Stimulated activated CD8-positive, alpha-beta memory T cell treated with anti-CD3 and anti-CD28 coated beads, Interleukin-7, amount 100 ng/mL, for 48 hours (primary cell): ENCODE results near the gene SIPA1.

Source experiments
- DNase-seq, 2 donors: peaks; one replicate each; pipeline ENCODE4 v3.0.0-alpha.2; 2020; ENCODE audit warnings: low read depth in 1 of 2; ENCODE audit errors: extremely low read depth in 1 of 2

The SIPA1 gene, protein sequence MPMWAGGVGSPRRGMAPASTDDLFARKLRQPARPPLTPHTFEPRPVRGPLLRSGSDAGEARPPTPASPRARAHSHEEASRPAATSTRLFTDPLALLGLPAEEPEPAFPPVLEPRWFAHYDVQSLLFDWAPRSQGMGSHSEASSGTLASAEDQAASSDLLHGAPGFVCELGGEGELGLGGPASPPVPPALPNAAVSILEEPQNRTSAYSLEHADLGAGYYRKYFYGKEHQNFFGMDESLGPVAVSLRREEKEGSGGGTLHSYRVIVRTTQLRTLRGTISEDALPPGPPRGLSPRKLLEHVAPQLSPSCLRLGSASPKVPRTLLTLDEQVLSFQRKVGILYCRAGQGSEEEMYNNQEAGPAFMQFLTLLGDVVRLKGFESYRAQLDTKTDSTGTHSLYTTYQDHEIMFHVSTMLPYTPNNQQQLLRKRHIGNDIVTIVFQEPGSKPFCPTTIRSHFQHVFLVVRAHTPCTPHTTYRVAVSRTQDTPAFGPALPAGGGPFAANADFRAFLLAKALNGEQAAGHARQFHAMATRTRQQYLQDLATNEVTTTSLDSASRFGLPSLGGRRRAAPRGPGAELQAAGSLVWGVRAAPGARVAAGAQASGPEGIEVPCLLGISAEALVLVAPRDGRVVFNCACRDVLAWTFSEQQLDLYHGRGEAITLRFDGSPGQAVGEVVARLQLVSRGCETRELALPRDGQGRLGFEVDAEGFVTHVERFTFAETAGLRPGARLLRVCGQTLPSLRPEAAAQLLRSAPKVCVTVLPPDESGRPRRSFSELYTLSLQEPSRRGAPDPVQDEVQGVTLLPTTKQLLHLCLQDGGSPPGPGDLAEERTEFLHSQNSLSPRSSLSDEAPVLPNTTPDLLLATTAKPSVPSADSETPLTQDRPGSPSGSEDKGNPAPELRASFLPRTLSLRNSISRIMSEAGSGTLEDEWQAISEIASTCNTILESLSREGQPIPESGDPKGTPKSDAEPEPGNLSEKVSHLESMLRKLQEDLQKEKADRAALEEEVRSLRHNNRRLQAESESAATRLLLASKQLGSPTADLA

DNA sequence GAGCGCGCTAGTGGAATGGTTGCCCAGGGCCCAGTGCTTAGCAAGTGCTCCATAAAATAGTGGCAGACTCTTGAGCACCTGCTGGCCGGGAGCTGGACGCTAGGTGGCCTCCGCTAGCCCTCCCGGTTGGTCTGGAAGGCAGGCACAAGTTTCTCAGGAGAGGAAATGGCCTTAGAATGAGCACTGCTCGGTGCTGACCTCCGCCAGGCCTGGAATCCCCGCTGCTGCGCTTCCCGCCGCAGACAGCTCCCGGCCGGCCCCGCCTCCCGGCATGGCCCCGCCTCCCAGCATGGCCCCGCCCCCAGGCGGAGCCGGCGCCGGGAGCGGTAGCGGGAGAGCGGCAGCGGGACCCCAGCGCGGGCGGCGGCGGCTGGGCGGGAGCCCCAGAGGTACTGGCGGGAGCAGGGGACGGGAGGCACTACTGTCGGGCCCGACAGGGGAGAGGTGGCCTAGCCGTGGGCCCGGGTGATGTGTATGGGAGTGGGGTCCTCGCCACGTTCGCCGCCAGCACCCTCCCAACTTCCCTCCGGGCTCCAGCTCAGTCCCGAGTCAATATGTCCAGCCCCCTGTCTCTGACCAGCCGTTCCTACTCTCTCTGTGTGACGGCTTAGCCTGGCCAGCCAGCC is at the start of gene SIPA1:
TSS of gene SIPA1 (plus strand) at position 308 of the 626 bp plus-strand sequence. CDS start 2,821 bp downstream, outside the sequence.
- no peak for DNase-seq

DNA sequence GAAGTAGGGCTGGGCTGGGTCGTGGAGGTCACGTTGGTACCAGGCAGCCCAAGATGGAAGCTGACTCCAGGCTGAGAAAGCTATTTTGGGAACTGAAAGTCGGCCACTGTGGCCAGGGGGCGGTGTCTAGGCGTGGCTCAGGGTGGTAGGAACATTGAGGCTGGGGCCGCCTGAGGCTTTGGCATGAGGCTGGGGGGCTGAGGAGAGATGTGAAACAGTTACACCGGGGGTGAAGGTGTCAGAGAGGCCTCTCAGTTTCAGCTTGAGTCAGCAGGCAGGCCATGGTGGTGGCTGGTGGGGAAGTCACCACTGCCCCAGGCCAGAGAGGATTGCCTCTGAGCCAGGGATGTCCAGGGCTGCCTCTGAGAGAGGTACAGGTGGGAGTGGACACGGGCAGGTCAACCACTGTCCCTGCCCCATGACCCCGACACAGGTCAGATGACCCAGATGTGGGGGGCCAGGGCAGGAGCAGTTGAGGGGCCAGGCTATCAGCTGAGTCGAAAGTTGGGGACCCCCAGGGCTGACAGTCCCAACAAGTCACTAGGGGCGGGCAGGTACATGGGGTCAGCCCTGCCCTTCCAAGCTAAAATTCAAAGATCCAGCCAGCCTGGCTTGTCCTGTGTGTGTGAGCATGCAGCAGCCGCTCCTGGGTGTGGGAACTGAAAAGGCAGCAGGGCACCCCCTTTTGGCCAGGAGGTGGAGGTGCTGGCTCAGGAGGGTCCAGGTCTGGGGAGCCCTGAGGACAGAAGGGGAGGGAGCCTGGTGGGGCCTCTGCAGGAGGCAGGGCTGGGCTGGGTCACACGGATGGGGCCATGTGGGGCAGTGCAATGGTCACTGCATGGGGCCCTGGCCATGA is 49.5 kb upstream of the SIPA1 start:
- peak; percentile 77 to 82 for DNase-seq

DNA sequence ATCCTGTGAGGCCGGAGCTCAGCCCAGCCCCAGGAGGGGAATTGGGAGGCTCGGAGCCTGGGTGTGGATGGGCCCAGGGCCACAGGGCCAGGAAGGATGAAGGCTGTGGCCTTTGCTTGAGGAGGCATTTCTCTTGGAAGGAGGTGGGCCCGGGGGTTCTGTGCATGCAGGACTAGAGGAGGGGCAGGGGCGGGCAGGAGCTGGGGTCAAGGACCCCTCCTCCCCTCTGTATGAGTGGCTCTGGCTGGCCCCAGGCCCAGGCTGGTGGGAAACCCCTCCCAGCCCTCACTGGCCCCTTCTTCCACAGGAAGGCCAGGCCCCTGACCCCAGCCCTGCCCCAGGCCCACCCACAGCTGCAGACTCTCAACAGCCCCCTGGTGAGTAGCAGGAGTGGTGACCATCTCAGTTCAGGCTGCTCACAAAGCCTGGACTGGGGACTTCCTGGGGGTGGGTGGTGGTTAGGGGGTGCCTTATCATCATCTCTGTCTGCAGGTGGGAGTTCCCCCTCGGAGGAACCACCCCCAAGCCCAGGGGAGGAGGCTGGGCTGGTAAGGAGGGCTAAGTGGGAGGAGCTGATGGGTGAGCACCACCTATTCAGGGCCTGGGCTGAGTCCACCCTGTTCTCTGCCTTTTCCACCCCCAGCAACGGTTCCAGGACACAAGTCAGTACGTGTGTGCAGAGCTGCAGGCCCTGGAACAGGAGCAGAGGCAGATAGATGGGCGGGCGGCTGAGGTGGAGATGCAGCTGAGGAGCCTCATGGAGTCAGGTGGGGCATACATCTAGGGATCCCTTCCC is 48.3 kb upstream of the SIPA1 start:
- DNase-seq: peak in 1 of 2 donors; percentile 67

DNA sequence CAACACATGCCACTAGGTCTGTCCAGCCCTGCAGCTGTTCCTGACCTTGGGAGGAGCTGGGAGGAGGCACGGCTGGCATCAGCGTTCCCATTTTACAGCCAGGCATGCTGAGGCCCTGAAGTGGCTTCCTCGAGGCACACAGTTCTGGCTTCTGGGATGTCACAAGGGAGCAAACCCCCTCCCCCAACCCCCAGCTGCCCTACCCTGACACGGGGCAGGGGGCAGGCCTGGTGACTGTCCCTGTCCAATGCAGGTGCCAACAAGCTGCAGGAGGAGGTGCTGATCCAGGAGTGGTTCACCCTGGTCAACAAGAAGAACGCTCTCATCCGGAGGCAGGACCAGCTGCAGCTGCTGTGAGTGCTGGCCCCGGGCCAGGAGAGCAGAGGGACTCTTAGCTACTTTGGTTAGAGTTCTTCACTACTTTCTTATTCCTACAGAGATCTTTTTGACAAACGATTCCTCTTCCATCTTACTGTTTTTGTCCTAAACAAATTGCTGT is 47.6 kb upstream of the SIPA1 start:
- no peak for DNase-seq

DNA sequence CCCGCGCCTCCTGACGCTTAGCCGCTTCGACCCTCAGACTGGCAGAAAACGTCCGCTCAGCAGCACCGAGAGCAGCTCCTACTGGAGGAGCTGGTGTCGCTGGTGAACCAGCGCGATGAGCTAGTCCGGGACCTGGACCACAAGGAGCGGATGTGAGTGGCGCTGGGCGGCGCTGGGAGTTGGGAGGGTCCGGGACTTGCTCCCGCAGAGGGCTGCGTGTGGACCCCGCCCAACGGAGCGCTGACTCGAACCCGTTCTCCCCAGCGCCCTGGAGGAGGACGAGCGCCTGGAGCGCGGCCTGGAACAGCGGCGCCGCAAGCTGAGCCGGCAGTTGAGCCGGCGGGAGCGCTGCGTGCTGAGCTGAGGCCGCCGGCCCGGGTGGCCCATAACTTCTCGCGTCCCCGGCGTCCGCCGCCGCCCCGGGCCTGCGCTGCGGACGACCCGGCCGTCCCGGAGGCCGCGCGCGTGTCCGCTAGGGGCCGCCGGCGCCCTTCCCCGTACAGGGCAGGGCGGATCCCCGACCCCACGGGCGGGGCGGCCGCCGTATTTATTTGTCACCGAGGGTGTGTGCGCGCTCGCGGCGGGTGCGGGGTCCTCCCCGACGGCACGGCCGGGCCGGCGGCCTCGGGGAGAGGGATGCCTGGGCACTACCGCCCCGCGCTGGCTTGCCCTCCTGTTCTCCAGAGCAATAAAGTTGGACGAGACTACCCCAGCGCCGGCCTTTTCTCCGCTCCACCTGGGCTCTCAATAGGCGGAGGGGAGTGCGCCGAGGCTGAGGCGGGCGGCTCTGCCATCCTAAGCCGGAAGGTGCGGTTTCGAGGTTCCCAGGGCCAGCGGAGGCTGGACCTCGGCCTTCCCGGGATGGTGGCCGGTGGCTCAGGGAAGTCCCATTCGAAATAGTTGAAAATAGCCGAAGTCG is 45.7 kb upstream of the SIPA1 start:
- no peak for DNase-seq

DNA sequence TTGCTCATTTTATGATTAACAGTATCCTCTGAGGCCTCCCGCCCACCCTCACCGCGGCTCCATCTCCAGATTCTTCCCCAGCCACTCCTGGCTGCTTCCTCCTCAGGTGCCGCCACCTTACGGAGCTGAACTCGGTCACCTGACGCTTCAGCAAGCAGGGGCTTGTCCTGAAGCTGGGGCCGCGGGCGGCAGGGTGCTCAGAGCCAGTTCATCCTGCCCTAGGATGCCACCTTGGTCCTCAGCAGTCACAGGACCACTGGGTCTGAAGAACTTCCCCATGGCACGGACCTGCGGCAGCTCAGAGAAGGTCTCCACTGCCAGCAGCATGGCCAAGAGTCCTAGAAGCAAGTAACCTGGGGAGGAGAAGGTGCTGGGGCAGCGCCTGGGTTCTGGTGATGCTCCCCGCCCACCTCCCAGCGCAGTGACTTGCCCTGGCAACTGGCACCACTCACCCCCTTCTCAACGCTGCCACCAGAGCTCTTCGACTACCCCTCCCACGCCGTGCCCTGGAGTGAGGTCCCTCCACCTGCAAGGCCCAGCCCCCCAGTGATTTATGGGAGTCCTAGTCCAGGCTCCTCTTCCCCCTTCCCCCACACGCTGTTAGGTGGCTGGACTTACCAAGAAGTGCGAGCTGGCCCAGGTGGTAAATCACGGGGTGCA is 44.9 kb upstream of the SIPA1 start:
- DNase-seq: no peak

DNA sequence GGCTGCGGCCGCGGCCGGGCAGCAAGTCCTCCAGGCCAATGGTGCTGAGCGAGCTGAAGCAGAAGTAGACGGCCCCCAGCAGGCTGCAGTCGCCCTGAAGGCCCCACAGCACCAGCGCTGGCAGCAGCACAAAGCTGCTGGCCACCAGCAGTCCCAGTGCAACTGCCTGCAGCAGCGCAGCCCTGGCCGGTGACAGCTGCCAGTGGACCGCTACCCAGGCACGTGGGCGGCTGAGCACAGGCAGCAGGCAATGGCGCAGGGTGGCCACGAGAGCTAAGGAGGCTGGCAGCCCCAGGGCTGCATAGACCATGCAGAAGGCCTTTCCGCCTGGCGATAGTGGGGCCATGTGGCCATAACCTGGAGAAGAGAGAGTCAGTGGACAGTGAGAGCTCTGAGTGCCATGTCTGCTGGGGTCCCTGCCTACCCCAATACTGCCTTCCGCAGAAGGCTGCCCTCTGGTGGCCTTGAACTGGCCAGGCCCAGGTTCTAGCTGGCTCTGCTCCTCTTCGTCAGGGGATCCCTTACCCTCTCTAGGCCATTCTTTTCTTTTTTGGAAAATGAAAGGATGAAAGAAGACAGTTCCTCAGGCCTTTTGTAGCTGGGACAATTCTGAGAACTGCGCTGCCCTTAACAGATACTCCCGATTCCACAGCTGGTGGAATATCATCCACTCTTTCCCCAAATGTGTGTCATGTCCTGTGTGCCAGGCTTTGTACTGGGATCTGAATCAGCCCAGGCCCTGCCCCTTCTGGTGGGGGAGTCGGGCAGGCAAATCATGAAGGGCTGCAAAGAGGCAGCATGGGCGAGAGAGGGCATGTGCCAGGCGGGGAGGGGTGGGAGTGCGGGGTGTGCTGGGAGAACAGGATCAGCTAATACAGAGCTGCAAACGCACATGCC is 44.1 kb upstream of the SIPA1 start:
- DNase-seq: no peak

DNA sequence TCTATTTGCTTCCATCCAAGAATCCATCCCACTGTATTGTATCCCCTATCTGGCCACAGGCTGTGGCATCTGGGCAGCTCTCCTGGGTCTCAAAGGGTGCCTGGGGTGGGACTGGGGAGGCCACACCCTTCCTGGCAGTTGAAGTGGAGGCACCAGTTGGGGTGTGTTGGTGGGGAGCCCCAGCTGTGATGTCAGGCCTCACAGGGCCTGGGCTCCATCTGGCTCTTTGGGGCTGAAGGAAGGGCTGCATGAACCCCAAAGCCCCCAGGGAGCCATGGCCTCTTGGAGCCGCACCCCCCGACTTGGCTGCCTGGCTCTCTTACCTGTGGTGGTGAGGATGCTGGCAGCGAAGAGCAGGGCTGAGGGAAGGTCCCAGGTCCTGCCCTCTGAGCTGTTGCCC is 42.8 kb upstream of the SIPA1 start:
- no peak for DNase-seq

DNA sequence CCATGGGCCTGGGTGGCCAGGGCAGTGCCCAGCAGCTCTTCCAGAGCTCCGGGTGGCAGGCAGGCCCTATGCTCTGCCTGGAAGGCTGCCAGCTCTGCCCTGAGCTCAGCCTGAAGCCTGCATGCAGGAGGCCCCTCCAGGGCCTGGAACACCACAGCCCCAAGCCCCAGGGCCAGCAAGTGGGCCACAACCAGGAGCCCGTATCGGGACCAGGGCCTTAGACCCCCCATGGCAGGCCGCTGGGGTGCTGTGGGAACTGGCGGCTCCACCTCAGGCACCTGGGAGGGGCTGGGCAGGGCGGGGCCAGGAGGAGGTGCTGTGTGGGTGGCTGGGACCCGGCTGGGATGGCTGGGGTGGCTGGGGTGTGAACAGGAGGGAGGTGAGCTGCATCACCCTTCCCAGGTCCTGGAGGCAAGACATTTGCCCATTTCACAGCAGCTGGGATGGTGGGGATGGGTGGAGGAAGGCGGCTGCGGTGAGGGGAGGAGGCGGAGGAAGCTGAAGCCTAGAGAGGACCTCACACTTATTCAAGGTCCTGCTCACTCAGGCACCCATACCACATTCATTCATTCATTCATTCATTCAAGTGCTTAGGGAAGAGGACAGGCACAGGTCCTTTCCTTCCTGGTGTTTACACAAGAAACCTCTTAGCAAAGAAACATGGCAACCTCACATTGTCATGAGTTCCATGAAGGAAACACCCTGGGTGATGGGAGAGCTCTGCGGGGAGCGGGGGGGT is 42.2 kb upstream of the SIPA1 start, which contains the start of gene KCNK7:
TSS of gene KCNK7 (minus strand) at position 258 of the 739 bp plus-strand sequence. CDS start at position 230, 28 bp downstream.
- no peak for DNase-seq

DNA sequence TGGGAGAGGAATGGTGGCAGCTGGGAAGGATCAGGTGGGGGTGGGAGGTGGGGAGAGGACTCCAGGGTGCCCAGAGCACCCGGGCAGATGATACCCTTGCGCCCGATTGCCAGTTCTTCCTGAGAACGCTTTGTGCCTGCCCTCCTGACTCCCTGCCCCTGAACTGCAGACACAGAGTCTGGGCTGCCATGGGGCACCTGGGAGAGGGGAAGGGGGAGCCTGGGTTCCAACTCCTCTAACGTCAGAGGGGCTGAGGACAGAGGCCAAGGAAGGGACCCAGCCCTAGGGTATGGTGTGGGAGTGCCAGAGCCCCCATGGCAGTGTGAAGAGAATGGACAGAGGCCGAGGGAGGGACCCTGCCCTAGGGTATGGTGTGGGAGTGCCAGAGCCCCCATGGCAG is 41.4 kb upstream of the SIPA1 start:
- DNase-seq: no peak

DNA sequence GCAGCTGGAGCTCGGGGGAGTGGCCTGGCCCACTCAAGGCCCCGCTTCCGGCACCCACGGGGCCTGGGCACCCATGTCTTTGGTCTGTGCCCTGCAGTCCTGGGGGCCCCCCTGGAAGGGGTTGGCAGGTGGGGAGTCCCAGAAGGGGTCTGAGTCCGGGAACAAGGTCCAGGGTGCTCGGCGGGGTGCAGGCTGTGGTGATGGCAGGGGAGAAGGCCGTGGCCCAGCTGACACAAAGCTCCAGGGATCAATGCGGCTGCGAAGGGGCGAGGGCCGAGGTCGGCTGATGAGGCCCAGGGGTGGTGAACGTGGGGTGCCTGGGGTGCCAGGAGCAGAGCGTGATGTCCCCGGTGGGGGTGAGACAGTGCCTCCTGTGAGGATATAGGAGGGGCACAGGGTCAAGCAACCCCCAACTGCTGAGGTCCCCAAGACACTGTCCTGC is 39.6 kb upstream of the SIPA1 start:
- DNase-seq: no peak

DNA sequence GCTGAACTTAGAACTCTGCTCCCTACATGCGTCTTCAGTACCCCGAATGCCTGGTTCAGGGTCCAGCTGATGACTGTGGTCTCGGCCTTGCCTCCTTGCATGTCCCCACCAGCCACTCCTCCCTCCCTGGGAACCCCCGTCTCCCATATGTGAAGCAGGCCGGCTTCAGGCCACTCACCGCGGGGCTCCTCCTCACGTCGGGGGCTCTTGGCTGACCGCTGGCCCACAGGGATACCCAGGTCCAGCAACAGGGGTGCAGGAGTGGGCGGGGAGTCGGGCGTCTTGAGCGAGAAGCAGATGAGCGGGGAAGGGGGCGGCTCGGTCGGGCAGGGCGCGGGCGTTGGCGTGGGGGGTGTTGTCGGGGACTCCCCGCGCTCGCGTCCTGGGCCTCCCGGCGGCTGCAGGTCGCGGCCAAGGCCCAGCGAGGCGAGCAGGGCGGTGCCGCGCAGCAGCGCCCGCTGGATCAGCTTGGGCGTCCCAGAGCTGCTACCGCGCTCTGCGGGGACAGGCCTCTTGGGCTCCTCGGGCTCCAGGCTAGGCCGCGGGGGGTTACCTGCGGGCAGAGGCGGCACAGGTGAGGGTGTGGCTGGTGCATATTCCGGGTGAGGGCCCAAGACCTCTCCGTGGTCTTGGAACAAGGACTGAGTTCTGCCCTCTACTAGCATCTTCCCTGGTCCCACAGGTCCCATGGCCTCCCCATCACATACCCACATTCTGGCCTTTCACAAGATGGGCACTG is 38.5 kb upstream of the SIPA1 start:
- DNase-seq: no peak

DNA sequence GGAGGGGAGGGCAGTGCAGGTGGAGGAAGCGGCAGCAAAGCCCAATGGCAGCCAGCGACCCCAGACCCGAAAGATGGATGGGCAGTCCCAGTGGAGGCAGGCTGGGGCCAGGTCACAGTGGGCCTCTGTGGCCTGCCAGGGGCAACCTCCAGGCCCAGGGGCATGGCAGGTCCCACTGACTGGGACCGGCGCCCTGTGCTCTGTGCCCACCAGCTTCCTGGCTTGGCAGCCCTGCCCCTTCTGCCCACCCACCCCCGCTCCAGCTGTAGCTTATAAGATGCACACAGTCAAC is 38.0 kb upstream of the SIPA1 start:
- DNase-seq: no peak

DNA sequence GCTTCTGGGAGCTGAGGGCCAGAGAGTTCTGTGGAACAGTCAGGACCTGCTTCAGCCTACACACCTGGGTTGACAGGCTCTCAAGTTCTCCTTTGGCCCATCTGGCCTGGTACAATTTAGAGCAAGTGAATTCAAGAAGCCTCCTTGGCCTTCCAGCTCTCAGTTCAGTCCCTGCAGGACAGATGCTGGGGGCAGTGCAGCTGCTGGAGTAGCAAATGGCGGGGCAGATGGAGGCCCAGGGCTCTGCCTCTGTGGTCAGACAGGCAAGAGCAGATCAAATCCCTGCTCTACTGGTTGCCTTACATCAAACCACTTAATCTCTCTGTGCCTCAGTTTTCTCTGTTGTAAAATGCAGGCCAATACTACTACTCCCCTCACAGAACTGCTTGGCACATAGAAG is 33.6 kb upstream of the SIPA1 start:
- DNase-seq: no peak

DNA sequence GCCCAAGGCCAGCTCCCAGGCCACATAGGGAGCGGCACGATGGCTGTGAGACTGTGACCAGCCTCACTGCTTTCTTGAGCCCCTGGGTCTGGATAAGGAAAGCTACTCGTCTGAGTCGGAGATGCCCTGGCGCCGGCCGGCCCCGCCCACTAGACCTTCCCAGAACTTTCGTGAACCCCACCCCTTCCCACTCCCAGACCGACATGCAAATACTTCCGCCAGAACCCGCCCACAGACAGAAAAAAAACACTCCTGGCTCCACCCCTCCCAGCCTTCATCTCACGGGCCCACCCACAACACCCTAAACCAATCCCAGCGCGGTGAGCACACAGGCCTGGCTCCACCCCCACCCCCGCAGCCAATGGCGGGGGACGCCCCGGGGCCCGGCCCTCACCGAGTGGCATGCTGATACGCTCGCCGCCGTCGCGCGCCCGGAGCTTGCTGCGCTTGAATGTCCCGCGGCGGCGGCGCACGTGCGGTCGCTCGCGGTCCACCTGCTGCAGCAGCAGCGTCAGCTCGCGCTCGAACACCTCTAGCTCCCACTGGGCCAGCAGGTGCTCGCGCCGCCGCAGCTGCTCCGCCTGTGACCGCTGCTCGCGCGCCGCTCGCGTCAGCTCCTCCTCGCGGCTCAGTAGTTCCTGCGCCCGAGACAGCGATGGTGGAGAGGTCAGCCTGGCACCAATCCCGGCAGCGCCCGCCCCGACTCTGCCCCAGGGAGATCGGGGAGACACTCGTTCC is 30.9 kb upstream of the SIPA1 start:
- no peak for DNase-seq
